ENCODE data around the gene MAPKAP1. TPM values are rescaled to one million over a fixed set of nuclear protein-coding genes. Genes with fewer than 3 reads are reported as not detected.

Gene MAPKAP1
- total RNA-seq, 1 donor from 2014 or later: 67.3 TPM

DNA sequence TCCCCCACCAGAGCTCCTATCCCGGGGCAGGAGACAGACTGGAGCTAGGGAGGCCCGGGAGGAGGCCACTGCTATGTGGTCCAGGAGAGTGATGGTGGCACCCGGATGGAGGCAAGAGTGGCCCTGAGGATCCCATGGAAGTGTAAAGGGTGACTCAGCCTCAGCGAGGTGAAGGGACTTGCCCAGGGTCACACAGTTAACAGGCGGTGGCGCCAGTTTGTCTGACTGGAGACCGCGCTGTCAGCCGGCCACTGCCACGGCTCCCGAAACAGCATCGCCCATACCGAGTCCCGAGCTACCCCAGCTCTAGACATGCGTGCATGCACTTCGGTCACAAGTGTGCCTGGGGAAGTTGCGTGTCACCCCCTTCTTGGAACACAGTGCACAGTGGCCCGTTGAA is 279.5 kb downstream of the MAPKAP1 start:
- Mint-ChIP-seq H3K4me3 (no peak overlapping the region), H3K9me3 (no peaks in the 10 kb centered on the region), H3K27me3 (peaks cover 2% of the 10 kb centered on the region), H3K36me3 (no peaks in the 10 kb centered on the region), H3K4me1 (ENCODE audit: unreplicated experiment) (peaks cover 5% of the 10 kb centered on the region), H3K27ac (no peak overlapping the region)
- TF ChIP-seq, protein P1, sequence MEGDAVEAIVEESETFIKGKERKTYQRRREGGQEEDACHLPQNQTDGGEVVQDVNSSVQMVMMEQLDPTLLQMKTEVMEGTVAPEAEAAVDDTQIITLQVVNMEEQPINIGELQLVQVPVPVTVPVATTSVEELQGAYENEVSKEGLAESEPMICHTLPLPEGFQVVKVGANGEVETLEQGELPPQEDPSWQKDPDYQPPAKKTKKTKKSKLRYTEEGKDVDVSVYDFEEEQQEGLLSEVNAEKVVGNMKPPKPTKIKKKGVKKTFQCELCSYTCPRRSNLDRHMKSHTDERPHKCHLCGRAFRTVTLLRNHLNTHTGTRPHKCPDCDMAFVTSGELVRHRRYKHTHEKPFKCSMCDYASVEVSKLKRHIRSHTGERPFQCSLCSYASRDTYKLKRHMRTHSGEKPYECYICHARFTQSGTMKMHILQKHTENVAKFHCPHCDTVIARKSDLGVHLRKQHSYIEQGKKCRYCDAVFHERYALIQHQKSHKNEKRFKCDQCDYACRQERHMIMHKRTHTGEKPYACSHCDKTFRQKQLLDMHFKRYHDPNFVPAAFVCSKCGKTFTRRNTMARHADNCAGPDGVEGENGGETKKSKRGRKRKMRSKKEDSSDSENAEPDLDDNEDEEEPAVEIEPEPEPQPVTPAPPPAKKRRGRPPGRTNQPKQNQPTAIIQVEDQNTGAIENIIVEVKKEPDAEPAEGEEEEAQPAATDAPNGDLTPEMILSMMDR (conservative IDR thresholded peaks at IDR 0.05): no peak
- no peak for DNase-seq (ENCODE audit: extremely low spot score, unreplicated experiment)

DNA sequence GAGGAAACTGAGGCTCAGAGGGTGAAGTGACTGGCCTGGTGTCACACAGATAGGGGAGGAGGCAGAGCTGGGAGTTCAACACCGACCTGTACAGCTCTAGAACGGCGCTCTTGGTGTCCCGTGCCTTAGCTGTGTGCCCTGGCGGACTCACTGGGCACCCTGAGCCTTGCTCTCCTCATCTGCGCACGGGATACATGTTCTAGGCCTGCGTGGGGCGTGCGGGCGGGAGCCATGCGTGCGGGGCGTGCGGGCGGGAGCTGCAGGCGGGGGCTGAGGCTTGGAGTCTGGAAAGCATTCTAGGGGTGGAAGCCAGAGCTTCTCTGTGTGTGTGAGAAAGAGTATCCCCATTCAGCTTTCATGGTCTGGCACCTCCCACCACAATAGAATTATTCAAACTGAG is 280.1 kb downstream of the MAPKAP1 start:
- H3K36me3 Mint-ChIP-seq: no peaks in the 10 kb centered on the region
- no peak overlapping the region for H3K4me3 Mint-ChIP-seq
- H3K27me3 Mint-ChIP-seq: peaks cover 3% of the 10 kb centered on the region
- H3K9me3 Mint-ChIP-seq: no peaks in the 10 kb centered on the region
- H3K27ac Mint-ChIP-seq: no peak overlapping the region
- no peak for DNase-seq (ENCODE audit: extremely low spot score, unreplicated experiment)
- peaks cover 8% of the 10 kb centered on the region for H3K4me1 Mint-ChIP-seq (ENCODE audit: unreplicated experiment)
- TF ChIP-seq, protein P1 (conservative IDR thresholded peaks at IDR 0.05): no peak

DNA sequence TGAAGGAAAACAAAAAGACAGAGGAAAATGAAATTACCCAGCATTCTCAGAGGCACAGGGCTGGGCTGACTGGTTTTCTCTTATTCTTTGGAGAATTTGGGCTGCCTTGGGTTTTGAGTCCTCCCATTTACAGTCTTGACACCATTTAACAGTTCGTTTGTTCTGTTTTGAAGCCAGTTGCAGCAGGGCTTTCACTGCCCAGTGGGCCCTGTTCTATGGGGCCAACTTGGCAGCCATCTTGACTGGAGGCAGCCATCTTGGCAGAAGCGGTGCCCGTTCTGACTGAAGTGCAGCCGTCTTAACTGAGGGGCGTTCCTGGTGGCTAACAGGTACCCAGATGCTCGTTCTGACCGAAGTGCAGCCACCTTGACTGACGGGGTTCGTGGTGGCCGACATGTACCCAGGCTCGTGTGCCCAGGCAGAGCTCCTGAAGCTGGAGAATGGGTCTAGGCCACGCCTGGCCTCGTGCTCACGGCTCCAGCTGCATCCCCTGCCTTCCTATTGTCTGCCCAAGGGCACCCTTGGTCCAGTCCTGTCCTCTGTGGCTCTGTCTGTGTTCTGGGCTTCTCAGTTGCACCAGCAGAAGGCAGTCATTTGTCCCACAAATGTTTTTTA is 281.0 kb downstream of the MAPKAP1 start:
- Mint-ChIP-seq H3K36me3 (no peaks in the 10 kb centered on the region), H3K9me3 (no peaks in the 10 kb centered on the region), H3K27ac (no peak overlapping the region), H3K4me3 (no peak overlapping the region), H3K27me3 (peaks cover 3% of the 10 kb centered on the region), H3K4me1 (ENCODE audit: unreplicated experiment) (peaks cover 8% of the 10 kb centered on the region)
- TF ChIP-seq, protein P1 (conservative IDR thresholded peaks at IDR 0.05): no peak
- no peak for DNase-seq (ENCODE audit: extremely low spot score, unreplicated experiment)

DNA sequence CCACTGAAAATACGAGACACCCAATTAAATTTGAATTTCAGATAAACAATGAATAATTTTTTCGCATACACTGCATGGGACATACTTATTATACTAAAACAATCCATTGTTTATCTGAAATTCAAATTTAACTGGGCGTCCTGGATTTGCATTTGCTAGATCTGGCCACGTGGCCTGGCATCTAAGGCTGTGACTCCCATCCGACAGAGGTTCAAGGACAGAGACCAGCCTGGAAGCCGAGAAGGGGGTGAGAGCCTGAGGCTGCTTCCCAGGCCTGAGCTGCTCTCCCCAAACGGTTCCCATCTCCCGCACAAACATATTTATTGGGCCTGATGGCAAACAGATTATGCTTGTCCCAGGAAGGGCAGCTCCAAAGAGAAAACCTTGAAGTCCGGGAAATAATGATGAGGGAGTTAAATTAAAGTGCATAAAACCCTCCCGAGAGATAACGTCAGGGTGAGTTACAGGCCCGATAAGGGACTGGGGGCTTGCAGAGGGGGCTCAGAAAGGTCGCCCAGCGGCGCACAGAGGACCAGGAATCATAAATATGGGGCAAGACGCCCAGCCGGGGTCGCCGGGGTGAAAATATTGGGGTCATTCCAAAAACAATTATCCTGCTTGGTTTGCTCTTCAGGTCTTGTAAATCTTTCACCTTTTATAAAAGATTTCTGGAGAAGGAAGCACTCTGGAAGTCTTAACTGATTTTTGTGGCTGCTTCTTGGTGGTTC is 281.7 kb downstream of the MAPKAP1 start:
- H3K27ac Mint-ChIP-seq: no peak overlapping the region
- TF ChIP-seq, protein P1 (conservative IDR thresholded peaks at IDR 0.05): no peak
- no peak overlapping the region for H3K4me3 Mint-ChIP-seq
- DNase-seq (ENCODE audit: extremely low spot score, unreplicated experiment): no peak
- peaks cover 8% of the 10 kb centered on the region for H3K4me1 Mint-ChIP-seq (ENCODE audit: unreplicated experiment)
- peaks cover 3% of the 10 kb centered on the region for H3K27me3 Mint-ChIP-seq
- no peaks in the 10 kb centered on the region for H3K36me3 Mint-ChIP-seq
- no peaks in the 10 kb centered on the region for H3K9me3 Mint-ChIP-seq

DNA sequence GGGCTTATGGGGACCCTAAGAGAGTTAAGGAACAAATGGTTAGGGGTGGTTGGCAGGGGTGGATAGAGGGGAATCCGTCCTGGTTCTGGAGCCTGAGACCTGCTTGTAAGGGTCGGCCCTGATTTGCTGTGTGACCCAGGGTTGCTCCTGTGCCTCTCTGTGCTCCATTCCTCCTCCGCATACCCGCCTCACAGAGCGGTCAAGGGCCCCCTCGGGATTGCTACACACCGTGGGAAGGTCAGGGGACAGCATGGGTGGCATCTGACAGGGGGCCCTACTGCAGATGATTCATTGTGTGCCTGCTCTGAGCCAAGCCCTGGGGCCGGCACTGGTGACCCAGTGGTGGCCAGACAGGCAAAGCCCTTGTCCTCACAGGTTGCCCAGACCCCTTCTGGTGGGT is 283.0 kb downstream of the MAPKAP1 start:
- Mint-ChIP-seq H3K4me3 (no peak overlapping the region), H3K9me3 (no peaks in the 10 kb centered on the region), H3K27me3 (peaks cover 3% of the 10 kb centered on the region), H3K27ac (no peak overlapping the region), H3K36me3 (no peaks in the 10 kb centered on the region), H3K4me1 (ENCODE audit: unreplicated experiment) (peaks cover 8% of the 10 kb centered on the region)
- TF ChIP-seq, protein P1 (conservative IDR thresholded peaks at IDR 0.05): no peak
- DNase-seq (ENCODE audit: extremely low spot score, unreplicated experiment): no peak

Measured in type B pancreatic cell (in vitro differentiated cells).